Smooth muscle cell of the brain vasculature (primary cell): ENCODE results near the gene LFNG.
"Not testable (repeated sequence)": the region's sequence is repeated elsewhere in the genome, so short reads cannot be mapped to it uniquely, and the experiment has no call there.

Experiments
- DNase-seq: peaks from one replicate; pipeline ENCODE4 v3.0.0-alpha.2; 2012; ENCODE audit warnings: low read depth, low spot score

The LFNG gene

GRCh38 chr7:2529161-2530070, 9.8 kb downstream of the LFNG start:
- DNase-seq, result no peak

GRCh38 chr7:2530071-2530987, 10.8 kb downstream of the LFNG start:
- DNase-seq, result no peak

- not testable (repeated sequence) for DNase-seq
Observed at GRCh38 chr7:2530994-2531795, 11.6 kb downstream of the LFNG start.

GRCh38 chr7:2531796-2532110, 12.2 kb downstream of the LFNG start:
- not testable (repeated sequence) for DNase-seq

GRCh38 chr7:2532199-2532772, 12.7 kb downstream of the LFNG start:
- not testable (repeated sequence) for DNase-seq

- DNase-seq, result not testable (repeated sequence)
Observed at GRCh38 chr7:2532816-2533215, 13.2 kb downstream of the LFNG start.

- DNase-seq, result not testable (repeated sequence)
Observed at GRCh38 chr7:2533566-2533965, 14.0 kb downstream of the LFNG start.

GRCh38 chr7:2534214-2534613, 14.6 kb downstream of the LFNG start:
- not testable (repeated sequence) for DNase-seq

GRCh38 chr7:2535872-2536627, 16.5 kb downstream of the LFNG start:
- not testable (repeated sequence) for DNase-seq

- no peak for DNase-seq
Observed at GRCh38 chr7:2537981-2538851, 18.6 kb downstream of the LFNG start.

- DNase-seq, result no peak
Observed at GRCh38 chr7:2539031-2539911, 19.7 kb downstream of the LFNG start.

GRCh38 chr7:2540133-2540532, 20.6 kb downstream of the LFNG start:
- DNase-seq, result no peak

- DNase-seq, result no peak
Observed at GRCh38 chr7:2540641-2541051, 21.1 kb downstream of the LFNG start.

- no peak for DNase-seq
Observed at GRCh38 chr7:2541291-2542010, 21.9 kb downstream of the LFNG start.

- no peak for DNase-seq
Observed at GRCh38 chr7:2542011-2542915, 22.7 kb downstream of the LFNG start.

GRCh38 chr7:2542916-2543871, 23.6 kb downstream of the LFNG start:
- no peak for DNase-seq
